ENCODE measurements around the gene ADARB2. TPM values are rescaled to one million over a fixed set of nuclear protein-coding genes. Genes with fewer than 3 reads are reported as not detected.

Gene ADARB2
- total and polyA plus RNA-seq, 7 donors = 0.05 to 0.39 (median 0.15) TPM; not detected in 2

GRCh38 chr10:1659221-1659791 is 78.0 kb downstream of the ADARB2 start:
- H3K27me3 ChIP-seq (ENCODE audit: insufficient read depth in 3 of 3, low read length in 2 of 3) = peaks cover 0 to 8% (median 0%) of the 10 kb centered on the region in 3 donors
- DNase-seq = no peak
- no peak overlapping the region for H3K4me3 ChIP-seq
- intact Hi-C loops (cut with DNase I) = no loop called here
- no peak overlapping the region for H3K27ac ChIP-seq
- no peaks in the 10 kb centered on the region for H3K36me3 ChIP-seq (ENCODE audit: insufficient read depth in 1 of 2, low read depth in 1 of 2)
- ATAC-seq = no peak
- WGBS, 3 donors = 79 to 80% (median 79%) methylated on average over 21 of the region's 21 CpGs
- H3K4me1 ChIP-seq = no peaks in the 10 kb centered on the region
- TF ChIP-seq CTCF (IDR thresholded peaks at IDR 0.05) = no peak
- H3K9me3 ChIP-seq = no peaks in the 10 kb centered on the region

- Histone ChIP-seq H3K9me3 (no peaks in the 10 kb centered on the region), H3K36me3 (ENCODE audit: insufficient read depth in 1 of 2, low read depth in 1 of 2) (no peaks in the 10 kb centered on the region), H3K4me3 (no peak overlapping the region), H3K27me3 (ENCODE audit: insufficient read depth in 3 of 3, low read length in 2 of 3) (peaks cover 0 to 2% (median 0%) of the 10 kb centered on the region in 3 donors), H3K4me1 (no peaks in the 10 kb centered on the region), H3K27ac (no peak overlapping the region)
- intact Hi-C loops (cut with DNase I) = no loop called here
- no peak for ATAC-seq
- TF ChIP-seq CTCF (IDR thresholded peaks at IDR 0.05) = no peak
- DNase-seq = no peak
- 61 to 65% (median 63%) methylated on average over 6 of the region's 6 CpGs for WGBS, 3 donors
Measured at GRCh38 chr10:1658658-1659057, 78.7 kb downstream of the ADARB2 start.

GRCh38 chr10:1657479-1657878 is 79.8 kb downstream of the ADARB2 start:
- intact Hi-C loops (cut with DNase I) = no loop called here
- Histone ChIP-seq H3K36me3 (ENCODE audit: insufficient read depth in 1 of 2, low read depth in 1 of 2) (no peaks in the 10 kb centered on the region), H3K9me3 (no peaks in the 10 kb centered on the region), H3K27ac (no peak overlapping the region), H3K4me1 (no peaks in the 10 kb centered on the region), H3K27me3 (ENCODE audit: insufficient read depth in 3 of 3, low read length in 2 of 3) (peaks cover 0 to 2% (median 0%) of the 10 kb centered on the region in 3 donors), H3K4me3 (no peak overlapping the region)
- ATAC-seq (no peak), DNase-seq (no peak)
- TF ChIP-seq CTCF (IDR thresholded peaks at IDR 0.05) = no peak
- 19 to 26% (median 26%) methylated on average over 7 of the region's 7 CpGs for WGBS, 3 donors

- Histone ChIP-seq H3K4me3 (no peak overlapping the region), H3K4me1 (no peaks in the 10 kb centered on the region), H3K9me3 (no peaks in the 10 kb centered on the region), H3K36me3 (ENCODE audit: insufficient read depth in 1 of 2, low read depth in 1 of 2) (no peaks in the 10 kb centered on the region), H3K27me3 (ENCODE audit: insufficient read depth in 3 of 3, low read length in 2 of 3) (peaks cover 0 to 2% (median 0%) of the 10 kb centered on the region in 3 donors), H3K27ac (no peak overlapping the region)
- DNase-seq (no peak), ATAC-seq (no peak)
- 74 to 81% (median 74%) methylated on average over 3 of the region's 3 CpGs for WGBS, 3 donors
- intact Hi-C loops (cut with DNase I) = no loop called here
- no peak for TF ChIP-seq CTCF (IDR thresholded peaks at IDR 0.05)
Measured at GRCh38 chr10:1655367-1655766, 82.0 kb downstream of the ADARB2 start.

GRCh38 chr10:1654811-1655356 is 82.4 kb downstream of the ADARB2 start:
- 69 to 74% (median 71%) methylated on average over 9 of the region's 9 CpGs for WGBS, 3 donors
- no peaks in the 10 kb centered on the region for H3K27me3 ChIP-seq (ENCODE audit: insufficient read depth in 3 of 3, low read length in 2 of 3)
- H3K27ac ChIP-seq = no peak overlapping the region
- no peaks in the 10 kb centered on the region for H3K9me3 ChIP-seq
- no peak for TF ChIP-seq CTCF (IDR thresholded peaks at IDR 0.05)
- H3K36me3 ChIP-seq (ENCODE audit: insufficient read depth in 1 of 2, low read depth in 1 of 2) = no peaks in the 10 kb centered on the region
- H3K4me1 ChIP-seq = no peaks in the 10 kb centered on the region
- H3K4me3 ChIP-seq = no peak overlapping the region
- DNase-seq (no peak), ATAC-seq (no peak)
- intact Hi-C loops (cut with DNase I) = no loop called here
